ENCODE measurements around the gene TMEM175.
"Not testable (repeated sequence)": the region's sequence is repeated elsewhere in the genome, so short reads cannot be mapped to it uniquely, and the experiment has no call there.

Gene TMEM175

DNA sequence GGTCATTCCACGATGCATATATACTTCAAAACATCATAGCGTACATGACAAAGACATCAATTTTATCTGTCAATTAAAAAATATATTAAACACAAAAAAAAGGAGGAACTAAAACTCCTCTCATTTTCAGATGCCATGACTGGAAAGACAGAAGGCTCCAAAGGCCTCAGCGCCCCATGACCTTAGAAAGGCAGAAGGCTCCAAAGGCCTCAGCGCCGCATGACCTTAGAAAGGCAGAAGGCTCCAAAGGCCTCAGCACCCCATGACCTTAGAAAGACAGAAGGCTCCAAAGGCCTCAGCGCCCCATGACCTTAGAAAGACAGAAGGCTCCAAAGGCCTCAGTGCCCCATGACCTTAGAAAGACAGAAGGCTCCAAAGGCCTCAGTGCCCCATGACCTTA is 13.7 kb upstream of the TMEM175 start:
- DNase-seq: not testable (repeated sequence)

DNA sequence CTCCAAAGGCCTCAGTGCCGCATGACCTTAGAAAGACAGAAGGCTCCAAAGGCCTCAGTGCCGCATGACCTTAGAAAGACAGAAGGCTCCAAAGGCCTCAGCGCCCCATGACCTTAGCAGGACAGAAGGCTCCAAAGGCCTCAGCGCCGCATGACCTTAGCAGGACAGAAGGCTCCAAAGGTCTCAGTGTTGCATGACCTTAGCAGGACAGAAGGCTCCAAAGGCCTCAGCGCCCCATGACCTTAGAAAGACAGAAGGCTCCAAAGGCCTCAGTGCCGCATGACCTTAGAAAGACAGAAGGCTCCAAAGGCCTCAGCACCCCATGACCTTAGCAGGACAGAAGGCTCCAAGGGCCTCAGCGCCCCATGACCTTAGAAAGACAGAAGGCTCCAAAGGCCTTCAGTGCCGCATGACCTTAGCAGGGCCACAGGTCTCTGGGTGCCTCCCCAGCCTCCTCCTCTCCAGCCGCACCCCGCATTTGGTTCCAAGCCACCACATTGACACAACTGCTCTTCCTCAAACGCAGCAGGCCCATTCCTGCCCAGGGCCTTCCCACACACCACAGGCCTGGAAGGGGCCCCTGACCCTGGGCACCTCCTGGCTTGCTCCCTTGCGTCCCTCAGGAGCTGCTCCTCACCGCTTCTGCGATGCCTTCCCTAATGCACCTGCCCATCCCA is 13.1 kb upstream of the TMEM175 start:
- DNase-seq: not testable (repeated sequence)

DNA sequence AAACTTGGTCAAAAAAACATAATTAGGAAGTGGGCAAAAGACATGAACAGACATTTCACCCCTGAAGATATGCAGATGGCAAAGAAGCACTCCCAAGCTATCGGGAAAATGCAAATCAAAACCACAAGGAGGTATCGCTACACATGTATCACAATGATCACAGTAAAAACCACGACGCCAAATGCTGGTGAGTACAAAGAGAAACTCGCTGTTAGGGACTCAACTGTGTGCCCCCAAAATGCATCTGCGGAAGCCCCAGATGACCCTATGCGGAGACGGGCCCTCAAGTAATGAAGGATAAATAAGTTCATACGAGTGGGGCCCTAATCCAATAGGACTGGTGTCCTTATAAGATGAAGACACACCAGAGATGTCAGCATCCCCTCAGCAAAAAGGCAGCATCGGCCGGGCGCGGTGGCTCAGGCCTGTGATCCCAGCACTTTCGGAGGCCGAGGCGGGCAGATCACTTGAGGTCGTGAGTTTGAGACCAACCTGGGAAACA is 10.4 kb upstream of the TMEM175 start:
- no peak for DNase-seq

DNA sequence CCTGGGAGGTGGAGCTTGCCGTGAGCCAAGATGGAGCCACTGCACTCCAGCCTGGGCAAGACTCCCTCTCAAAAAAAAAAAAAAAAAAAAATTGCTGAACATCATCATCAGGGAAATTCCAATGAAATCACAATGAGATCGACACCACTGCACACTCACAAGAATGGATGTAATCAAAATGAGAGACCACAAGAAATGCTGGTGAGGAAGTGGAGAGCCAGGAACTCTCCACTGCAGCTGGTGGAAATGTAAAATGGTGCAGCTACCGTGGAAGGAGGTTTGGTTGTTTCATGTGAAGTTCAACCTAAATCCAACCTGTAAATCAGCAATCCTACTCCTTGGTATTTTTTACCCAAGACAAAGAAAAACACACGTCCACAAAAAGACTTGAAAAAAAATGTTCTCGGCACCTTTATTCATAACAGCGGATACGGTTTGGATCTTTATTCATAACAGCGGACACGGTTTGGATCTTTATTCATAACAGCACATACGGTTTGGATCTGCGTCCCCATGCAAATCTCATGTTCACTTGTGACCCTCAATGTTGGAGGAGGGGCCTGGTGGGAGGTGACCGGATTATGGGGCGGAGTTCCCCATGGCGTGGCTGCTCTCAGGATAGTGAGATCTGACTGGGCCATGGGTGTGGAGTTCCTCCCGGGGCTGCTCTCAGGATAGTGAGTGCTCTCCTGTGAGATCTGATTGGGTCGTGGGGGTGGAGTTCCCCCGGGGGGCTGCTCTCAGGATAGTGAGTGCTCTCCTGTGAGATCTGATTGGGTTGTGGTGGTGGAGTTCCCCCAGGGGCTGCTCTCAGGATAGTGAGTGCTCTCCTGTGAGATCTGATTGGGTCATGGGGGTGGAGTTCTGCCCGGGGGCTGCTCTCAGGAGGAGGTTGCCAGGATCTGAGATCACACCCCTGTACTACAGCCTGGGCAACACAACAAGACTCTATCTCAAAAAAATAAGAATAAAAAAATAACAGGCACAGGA is 7.9 kb upstream of the TMEM175 start:
- peak; percentile 89 for DNase-seq

DNA sequence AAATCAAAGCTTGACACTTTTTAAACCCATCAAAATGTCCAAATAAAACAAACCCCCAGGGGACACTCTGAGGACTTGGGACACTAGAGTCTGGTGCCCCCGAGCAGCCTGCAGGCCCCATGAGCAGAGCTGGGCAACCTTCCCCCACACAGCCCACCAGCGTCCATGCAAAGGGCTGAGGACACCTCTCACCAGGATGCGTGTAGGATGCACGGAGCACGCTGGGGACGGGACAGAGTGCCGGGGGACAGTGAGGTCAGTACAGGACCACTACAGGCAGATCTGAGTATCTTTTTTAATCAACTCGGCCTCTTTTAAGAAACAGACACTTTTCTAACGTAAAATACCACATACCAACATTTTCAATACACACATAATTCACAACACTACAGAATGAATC is 7.1 kb upstream of the TMEM175 start:
- no peak for DNase-seq

DNA sequence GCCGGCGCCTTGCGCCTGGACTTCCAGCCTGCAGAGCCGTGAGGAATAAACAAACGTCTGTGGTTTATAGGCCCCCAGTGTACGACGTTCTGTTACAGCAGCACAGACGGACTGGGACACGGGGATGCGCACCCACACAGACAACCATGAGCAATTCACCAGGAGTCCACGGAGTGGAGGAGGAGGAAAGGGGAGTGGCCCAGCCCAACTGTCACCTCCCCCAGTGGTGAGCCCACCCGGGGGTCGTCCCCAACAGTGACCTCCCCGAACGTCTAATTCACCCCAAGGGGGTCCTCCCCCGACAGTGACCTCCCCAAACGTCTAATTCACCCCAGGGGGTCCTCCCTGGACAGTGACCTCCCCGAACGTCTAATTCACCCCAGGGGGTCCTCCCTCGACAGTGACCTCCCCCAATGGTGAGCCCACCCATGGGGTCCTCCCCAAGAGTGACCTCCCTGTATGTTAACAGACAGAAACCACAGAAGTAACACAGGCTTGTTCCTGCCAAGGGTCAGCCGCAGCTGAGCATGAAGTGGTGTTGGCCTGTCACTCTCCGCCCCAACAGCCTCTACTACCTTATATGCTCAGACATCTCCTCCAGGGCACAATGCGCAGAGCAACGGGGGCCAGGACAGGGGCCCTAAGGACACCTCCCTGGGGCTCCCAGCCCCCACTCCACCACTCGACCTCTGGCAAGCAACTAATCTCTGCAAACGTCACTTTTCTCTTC is 6.3 kb upstream of the TMEM175 start:
- DNase-seq: no peak

DNA sequence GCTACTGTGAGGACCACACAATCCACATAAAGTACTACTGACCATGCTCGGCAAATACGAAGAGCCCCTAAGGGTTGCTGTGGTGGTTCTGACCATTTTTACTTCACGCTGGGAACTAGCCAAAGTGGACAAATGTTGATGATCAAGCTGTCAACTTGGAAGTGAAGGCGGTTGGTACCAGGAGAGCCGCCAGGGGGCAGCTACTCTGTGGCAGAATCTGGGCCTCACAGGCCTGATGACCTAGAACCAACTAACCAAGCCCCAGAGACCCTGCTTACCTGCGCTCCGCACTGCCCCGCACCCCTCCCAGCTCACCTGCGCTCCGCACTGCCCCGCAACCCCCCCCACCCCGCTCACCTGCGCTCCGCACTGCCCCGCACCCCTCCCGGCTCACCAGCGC is 5.7 kb upstream of the TMEM175 start:
- no peak for DNase-seq

DNA sequence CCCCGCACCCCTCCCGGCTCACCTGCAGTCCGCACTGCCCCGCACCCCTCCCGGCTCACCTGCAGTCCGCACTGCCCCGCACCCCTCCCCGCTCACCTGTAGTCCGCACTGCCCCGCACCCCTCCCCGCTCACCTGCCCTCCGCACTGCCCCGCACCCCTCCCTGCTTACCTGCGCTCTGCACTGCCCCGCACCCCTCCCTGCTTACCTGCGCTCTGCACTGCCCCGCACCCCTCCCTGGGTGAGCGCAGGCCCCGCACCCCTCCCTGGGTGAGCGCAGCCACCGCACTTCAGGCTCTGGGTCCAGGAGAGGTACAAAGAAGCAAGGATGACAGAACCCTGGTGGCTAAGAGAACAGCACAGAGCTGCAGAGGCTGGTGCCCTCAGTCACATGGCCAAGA is 4.7 kb upstream of the TMEM175 start:
- not testable (repeated sequence) for DNase-seq

DNA sequence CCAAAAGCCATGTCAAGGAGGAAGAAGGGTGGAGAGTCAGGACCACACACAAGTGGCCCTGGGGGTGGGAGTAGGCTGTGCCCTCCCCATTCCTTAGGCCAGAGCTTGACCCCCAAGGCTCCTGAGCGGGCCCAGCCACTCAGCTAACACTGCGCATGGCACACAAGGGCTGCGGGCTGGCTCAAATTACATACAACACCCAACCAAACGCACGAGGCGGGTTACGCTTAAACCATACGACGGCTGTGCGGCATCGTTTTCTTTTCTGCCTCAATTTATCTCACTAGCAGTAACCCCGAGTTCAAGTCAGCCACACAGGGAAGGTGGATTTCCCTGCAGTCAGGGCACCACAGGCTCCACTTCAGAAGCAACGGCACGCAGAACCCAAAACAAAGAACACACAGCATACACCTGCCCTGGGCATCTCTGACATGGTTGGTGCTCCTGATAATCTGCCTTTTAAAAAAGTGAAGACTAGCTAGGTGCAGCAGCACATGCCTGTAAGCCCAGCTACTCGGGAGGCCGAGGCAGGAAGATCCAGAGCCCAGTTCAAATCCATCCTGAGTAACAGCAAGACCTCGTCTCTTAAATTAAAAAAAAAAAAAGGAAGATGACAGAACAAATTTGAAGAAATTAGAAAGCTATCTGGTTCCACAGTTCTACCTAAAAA is 3.0 kb upstream of the TMEM175 start:
- no peak for DNase-seq

DNA sequence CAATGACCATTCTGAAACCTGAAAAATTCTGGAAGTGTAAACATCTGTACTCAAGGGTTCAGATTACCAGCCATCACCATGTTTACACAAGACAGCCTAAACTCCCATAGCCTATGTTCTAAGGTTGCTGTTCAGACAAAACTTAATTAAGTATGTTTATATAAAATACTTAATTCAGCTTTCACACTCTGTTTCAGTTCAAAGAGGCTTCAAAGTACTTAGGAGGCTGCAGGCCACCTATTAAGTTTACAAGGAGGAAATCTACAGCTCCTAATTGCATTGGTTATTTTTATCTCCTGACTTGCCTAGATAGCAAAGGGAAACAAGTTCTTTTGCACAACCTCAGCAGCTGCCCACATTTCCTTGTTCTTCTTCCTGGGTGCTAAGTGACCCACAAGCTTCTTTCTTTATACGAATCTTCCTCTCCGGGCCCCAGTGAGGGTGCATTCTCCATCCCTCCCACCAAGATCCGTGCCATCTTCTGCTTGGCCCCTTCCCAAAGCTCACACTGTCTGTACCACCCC is 2.2 kb upstream of the TMEM175 start:
- no peak for DNase-seq

DNA sequence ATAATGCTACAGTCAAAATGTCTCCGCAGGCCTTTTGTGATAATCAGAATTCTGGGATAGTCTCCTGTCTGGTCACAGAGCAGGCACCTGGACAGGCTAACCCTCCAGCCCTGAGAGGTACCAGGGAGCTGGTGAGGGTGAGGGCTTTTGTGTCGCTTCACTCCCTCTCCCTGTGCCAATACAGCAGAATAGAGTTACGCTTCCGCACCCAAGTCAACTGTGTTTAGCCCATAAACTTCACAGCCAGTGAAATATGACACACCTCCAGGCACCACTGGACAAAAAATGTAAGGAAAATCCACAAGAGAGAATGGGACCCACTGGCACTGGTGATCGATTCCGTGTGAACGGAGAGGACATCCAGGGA is 1.4 kb upstream of the TMEM175 start:
- DNase-seq: no peak

DNA sequence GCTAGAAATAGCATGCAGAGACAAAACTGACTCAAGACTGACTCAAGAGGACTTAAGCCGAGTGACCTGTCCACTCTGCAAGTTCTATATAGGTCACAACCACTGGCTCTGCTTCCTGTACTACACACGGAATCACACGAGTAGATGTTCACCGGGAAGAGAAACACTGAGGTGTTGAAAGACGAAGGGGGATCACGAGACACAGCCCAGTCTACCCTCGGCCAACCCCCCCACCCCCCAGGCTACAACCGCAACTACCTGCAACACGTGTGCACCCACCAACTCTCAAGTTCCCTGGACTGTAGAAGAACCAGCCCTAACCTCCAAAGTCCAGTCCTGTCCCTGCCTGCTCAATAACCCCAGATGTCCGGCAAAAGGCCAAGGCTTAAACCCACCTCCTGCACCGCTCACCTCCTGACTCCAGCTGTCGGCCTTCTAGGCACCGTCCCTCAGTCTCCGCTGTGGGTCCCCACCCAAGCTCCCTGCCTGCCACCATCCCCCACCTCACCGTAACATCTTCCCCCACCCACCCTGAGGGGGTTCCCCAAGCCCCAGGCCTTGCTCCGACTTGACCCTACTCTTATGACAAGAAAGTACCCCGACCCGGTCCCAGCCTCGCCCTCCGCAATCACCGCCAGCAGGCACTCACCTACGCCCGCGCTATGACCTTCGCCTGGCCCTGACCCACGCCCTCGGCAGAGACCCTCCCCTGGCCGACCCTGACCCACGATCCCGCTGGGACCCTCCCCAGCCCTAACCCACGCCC is 883 bp upstream of the TMEM175 start:
- DNase-seq: no peak

DNA sequence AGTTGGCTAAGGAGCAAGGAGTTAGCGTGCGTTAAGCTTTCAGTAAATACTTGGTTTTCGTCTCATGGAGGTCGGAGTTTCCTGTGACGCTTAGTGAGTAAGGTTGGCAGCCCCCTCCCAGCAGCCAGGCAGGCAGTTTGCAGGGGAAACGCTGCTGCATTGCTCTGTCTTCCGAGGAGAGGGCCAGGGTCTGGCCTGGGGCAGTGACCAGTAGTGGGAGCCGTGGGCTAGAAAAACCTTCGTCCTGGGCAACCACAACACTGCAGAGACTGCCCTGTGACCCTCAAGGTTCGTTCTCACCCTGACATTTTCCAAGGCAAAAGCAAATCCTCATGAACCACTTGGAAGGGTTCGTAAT is 432 bp downstream of the TMEM175 start:
- no peak for DNase-seq

DNA sequence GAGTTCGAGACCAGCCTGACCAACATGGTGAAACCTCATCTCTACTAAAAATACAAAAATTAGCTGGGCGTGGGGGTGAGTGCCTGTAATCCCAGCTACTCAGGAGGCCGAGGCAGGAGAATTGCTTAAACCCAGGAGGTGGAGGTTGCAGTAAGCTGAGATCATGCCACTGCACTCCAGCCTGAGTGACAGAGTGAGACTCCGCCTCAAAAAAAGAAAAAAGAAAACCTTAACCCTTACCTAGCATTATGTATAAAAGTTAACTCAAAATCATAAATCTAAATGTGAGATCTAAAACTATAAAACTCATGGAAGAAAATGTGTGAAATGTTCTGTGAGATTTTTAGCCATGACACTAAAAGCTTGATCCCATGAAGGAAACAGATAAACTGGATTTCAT is 7.2 kb downstream of the TMEM175 start:
- not testable (repeated sequence) for DNase-seq

DNA sequence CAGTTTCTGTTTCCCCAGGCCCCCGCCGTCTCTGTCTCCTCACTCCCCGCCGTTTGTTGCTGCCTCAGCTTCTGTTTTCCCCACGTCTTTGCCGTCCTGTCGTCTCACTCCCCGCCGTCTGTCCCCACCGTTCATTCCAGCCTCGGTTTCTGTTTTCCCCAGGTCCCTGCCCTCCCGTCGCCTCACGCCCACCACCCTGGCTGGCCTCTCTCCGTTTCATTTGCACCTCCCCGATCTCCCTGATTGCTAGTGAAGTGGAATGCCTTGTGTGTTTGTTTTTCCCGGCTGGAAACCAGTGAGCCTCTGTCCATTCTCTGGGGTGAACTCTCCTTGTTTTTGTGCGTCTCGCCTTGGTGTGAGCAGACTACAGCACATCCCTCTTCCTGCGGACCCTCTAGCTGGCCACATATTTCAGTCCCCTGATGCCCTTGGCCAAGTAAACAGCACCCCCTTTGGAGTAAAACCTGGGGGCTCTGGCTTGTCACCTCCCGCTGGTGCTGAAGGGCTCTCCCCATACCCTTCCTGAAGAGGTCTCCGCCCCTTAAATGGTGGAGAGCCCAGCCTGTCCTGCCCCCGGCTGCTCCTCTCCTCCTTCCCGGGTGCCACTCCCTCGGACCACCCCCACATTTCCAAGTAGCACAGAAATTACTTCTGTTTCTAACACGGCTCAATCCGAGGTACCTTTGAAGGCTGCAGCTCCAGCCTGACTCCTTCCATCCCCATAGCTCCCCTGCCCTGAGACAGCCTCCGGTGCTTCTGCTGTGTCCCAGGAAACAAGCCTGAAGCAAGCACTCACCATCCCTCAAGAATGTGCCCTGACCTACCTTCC is 13.2 kb downstream of the TMEM175 start:
- DNase-seq: no peak

DNA sequence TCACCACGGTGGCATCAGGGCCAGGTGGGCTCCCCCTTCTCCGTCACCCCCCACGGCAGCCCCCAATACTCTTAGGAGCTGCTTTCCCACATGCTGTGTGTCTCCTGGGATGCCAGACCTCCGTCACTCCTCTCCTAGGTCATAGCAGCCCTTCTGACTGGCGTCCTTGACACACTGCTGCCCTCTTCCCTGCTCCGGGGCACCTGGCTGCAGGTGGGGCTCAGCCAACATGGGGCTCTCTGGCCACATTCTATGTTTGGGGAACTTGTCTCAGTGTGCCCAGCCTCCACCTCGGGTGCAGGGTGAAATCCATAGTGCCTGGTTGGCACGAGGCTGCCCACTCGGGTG is 13.8 kb downstream of the TMEM175 start:
- no peak for DNase-seq

DNA sequence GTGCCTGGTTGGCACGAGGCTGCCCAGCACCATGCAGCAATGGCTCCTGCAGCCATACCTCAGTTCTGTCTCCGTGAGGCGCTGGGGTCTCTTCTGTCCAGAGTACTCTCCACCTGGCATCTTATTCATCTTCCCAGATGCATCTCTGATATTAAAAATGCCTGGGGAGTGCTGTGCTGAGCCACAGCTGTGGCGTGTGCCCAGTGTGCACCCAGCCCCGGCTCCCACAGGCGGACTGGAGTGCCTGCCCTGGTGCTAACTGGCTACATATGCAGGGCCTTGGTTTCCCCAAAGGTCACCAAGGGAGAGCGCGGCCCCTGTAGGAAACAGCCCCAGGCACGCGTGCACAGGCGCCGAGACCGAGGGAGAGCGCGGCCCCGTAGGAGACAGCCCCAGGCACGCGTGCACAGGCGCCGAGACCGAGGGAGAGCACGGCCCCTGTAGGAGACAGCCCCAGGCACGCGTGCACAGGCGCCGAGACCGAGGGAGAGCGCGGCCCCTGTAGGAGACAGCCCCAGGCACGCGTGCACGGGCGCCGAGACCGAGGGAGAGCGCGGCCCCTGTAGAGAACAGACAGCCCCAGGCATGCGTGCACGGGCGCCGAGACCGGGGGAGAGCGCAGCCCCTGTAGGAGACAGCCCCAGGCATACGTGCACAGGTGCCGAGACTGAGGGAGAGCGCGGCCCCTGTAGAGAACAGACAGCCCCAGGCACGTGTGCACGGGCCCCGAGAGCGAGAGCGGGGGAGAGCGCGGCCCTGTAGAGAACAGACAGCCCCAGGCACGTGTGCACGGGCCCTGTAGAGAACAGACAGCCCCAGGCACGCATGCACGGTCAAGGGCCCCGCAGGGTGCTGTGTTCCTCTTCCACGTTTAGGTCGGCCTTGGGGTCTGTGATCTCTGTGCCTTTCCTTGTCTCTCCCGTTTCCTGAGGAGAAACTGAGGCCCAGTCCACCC is 14.5 kb downstream of the TMEM175 start:
- DNase-seq: no peak

DNA sequence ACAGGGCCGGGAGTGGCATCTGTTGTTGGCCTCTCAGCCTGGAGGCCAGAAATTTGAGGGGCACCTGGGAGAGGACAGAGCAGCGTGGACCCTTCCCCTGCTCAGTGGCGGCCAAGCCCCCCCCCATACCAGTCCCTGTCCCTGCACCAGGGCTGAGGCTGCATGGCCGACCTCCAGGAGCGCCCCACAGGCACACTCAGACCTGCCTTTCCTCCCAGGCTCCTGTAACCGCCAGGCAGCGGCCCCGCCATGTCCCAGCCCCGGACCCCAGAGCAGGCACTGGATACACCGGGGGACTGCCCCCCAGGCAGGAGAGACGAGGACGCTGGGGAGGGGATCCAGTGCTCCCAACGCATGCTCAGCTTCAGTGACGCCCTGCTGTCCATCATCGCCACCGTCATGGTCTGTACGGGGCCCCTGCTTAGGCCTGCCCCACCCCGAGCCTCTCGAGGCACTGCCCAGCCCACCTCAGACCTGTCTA is 15.3 kb downstream of the TMEM175 start:
- DNase-seq: no peak

DNA sequence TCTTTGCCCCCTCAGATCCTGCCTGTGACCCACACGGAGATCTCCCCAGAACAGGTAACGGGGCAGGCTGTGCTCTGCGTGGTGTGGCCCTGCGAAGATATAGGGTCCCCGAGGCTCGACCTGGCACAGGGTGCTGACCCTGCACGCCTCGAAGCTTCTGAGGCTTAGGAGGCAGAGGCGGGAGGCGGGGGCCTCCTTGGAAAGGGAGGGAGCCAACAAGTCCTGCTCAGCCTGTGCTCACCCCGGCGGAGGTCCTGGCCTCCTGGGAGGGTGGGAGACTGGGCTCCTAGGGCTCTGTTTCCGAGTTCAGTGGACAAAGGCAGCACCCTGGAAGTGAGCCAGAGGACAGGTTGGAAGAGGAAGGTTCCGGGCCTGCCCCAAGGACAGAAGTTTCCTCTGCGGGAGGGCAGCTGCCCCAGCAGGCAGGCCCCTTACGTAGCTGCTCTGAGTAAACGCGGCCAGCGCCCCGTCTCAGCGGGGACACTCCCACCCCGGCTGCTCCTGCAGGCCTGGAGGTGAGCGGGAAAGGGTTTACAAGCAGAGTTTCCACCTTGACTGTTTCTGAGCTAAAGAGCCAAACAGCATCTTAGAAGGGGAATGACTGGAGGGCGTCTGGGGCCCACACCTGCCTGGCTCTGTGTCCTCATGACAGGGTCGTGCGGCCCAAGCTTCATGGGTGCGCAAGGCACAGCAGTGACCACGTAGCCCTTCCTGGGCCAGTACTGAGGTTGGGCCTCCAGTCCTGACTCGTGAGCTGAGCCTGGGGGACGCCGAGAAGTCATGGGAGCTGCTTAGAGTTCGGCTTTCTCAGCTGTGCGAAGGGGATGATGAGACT is 16.1 kb downstream of the TMEM175 start:
- no peak for DNase-seq

All from NCI-H1436 treated with DMSO at 0.1 percent for 48 hours (cell line).